RWPE2 (cell line): Measurements from ENCODE around the gene ENTR1.

Source experiments
- ATAC-seq: fragments of 200-7000 bp; cut with Tn5 transposase; 3 replicates; pipeline ENCODE4 v1.9.1; 2021; ENCODE audit warnings: low read depth
- DNase-seq: peaks from one replicate; pipeline ENCODE4 v3.0.0-alpha.2; 2020; ENCODE audit warnings: low spot score
- H3K27ac ChIP-seq: fragments of 450-650 bp; 2 replicates; pipeline ENCODE4 v1.5.1; 2017; ENCODE audit warnings: mild to moderate bottlenecking; ENCODE audit not compliant: poor library complexity, severe bottlenecking
- H3K27me3 ChIP-seq: fragments of 250-450 bp; sonication (Bioruptor Pico); 2 replicates; pipeline ENCODE4 v1.5.1; 2021; ENCODE audit warnings: mild to moderate bottlenecking, moderate library complexity; ENCODE audit not compliant: insufficient read depth, poor library complexity, severe bottlenecking
- H3K36me3 ChIP-seq: fragments of 250-450 bp; sonication (Bioruptor Pico); 2 replicates; pipeline ENCODE4 v1.5.1; 2020; ENCODE audit warnings: low read depth, mild to moderate bottlenecking, moderate library complexity
- H3K4me1 ChIP-seq: fragments of 250-450 bp; sonication (Bioruptor Pico); 2 replicates; pipeline ENCODE4 v1.5.1; 2021; ENCODE audit warnings: mild to moderate bottlenecking, moderate library complexity; ENCODE audit not compliant: insufficient read depth, poor library complexity, severe bottlenecking
- H3K4me3 ChIP-seq: fragments of 250-450 bp; sonication (Bioruptor Pico); 2 replicates; pipeline ENCODE4 v1.5.1; 2021; ENCODE audit warnings: mild to moderate bottlenecking, moderate library complexity; ENCODE audit not compliant: severe bottlenecking
- H3K9me3 ChIP-seq: fragments of 250-450 bp; sonication (Bioruptor Pico); 2 replicates; pipeline ENCODE4 v1.5.1; 2021; ENCODE audit warnings: mild to moderate bottlenecking, moderate library complexity; ENCODE audit not compliant: severe bottlenecking
- TF ChIP-seq, protein P1 (sequence below): fragments of 450-650 bp; IDR thresholded peaks from one replicate; pipeline ENCODE4 v1.5.1; 2017; ENCODE audit warnings: mild to moderate bottlenecking, moderate library complexity; ENCODE audit not compliant: poor library complexity, severe bottlenecking

ENTR1 gene, protein sequence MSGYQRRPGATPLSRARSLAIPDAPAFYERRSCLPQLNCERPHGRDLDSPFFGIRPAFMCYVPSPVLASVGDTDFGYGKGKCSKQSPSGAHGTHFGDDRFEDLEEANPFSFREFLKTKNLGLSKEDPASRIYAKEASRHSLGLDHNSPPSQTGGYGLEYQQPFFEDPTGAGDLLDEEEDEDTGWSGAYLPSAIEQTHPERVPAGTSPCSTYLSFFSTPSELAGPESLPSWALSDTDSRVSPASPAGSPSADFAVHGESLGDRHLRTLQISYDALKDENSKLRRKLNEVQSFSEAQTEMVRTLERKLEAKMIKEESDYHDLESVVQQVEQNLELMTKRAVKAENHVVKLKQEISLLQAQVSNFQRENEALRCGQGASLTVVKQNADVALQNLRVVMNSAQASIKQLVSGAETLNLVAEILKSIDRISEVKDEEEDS

DNA sequence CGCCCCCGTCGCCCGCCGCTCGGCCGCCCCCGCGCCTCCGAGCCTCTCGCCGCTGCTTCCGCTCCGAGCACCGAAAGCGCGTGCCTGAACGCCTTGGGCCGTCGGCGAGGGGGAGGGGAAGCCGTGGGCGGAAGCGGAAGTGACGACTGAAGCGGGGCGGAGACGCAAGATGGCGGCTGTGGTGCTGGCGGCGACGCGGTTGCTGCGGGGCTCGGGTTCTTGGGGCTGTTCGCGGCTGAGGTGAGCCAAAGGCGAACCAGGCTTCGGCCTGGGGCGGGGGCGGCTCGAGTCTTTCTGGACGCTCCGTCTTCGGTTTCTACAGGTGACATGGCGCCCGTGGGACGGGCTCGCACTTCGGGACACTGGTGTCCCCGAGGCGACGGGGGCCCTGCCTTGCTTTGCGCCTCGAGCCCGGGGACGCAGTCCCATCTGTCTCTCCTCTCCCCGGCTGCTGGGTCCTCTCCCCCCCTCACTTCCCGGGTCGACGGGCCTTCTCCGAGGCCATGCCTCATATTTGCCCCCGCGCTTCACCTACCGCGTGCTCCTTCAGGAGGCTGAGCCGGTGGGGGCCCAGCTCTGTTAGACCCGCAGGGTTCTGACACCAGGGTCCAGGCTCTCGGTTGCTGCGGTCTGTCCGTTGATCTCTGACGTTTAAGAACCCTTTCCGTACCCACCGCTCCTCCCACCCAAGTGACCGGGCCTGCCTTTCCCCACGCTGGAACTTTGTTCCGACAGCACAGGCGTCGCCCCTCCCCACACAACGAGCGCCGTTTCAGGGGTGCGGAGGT, at the start of gene ENTR1, which contains the start of gene PMPCA:
ENTR1 (minus strand) TSS at position 115 of the 788 bp plus-strand sequence. CDS start 217 bp downstream, outside the sequence.
PMPCA (plus strand) TSS at position 159 of the 788 bp plus-strand sequence; CDS start at position 170, 11 bp downstream.
- peak within 1 kb of the TSS; percentile 76 for H3K4me3 ChIP-seq
- no peaks in the 10 kb centered on the region for H3K27me3 ChIP-seq
- H3K4me1 ChIP-seq = peaks cover 8% of the 10 kb centered on the region
- no peaks in the 10 kb centered on the region for H3K9me3 ChIP-seq
- peak within 1 kb of the TSS; percentile 66 for H3K27ac ChIP-seq
- H3K36me3 ChIP-seq = peaks cover 72% of the 10 kb centered on the region
- peak; percentile 71 for ATAC-seq
- peak; percentile 89 for DNase-seq
- TF ChIP-seq, protein P1, sequence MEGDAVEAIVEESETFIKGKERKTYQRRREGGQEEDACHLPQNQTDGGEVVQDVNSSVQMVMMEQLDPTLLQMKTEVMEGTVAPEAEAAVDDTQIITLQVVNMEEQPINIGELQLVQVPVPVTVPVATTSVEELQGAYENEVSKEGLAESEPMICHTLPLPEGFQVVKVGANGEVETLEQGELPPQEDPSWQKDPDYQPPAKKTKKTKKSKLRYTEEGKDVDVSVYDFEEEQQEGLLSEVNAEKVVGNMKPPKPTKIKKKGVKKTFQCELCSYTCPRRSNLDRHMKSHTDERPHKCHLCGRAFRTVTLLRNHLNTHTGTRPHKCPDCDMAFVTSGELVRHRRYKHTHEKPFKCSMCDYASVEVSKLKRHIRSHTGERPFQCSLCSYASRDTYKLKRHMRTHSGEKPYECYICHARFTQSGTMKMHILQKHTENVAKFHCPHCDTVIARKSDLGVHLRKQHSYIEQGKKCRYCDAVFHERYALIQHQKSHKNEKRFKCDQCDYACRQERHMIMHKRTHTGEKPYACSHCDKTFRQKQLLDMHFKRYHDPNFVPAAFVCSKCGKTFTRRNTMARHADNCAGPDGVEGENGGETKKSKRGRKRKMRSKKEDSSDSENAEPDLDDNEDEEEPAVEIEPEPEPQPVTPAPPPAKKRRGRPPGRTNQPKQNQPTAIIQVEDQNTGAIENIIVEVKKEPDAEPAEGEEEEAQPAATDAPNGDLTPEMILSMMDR = no peak

DNA sequence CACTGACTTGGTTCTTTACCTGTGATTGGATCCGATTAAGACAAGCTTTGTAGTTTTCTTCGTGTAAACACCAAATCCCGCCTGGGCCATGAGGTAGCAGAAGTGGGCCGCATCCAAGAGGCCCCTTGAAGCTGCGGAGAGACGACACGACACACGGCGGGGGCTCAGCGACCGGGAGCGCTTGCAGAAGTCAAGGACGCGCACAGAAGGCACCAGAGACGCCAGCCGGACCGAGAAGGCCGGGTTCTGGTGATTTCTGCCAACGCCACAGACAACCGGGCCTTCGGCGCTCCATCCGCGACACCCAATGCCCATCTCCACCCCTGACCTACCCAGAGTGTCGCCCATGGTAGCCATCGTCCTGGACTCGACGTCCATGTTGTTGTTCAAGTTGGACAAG, 49.0 kb upstream of the ENTR1 start:
- no peaks in the 10 kb centered on the region for H3K9me3 ChIP-seq
- no peaks in the 10 kb centered on the region for H3K4me1 ChIP-seq
- H3K4me3 ChIP-seq = no peak overlapping the region
- peaks cover 99% of the 10 kb centered on the region for H3K36me3 ChIP-seq
- H3K27ac ChIP-seq = no peak overlapping the region
- no peaks in the 10 kb centered on the region for H3K27me3 ChIP-seq
- TF ChIP-seq, protein P1 = no peak
- DNase-seq (no peak), ATAC-seq (no peak)

DNA sequence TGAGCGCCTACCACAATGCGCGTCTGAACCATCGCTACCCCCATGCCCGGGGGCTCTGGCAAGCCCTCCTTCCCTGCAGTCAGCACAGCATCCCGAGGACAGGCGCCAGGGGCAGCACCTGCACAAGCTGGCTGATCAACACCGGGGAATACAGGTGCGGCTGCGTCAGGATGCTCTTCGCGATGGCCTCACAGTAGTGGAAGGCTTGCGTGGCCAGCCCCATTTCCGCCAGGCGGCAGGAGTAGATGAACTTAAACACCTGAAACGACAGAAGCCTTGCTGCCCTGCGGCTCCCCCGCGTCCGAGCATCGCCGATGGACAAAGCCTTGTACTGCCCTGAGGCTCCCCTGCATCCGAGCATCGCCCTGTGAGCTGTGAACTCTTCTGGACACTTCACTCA, 46.9 kb upstream of the ENTR1 start:
- Histone ChIP-seq H3K9me3 (no peaks in the 10 kb centered on the region), H3K4me3 (no peak overlapping the region), H3K36me3 (peaks cover 93% of the 10 kb centered on the region), H3K27ac (no peak overlapping the region), H3K4me1 (no peaks in the 10 kb centered on the region), H3K27me3 (no peaks in the 10 kb centered on the region)
- no peak for ATAC-seq
- DNase-seq = no peak
- TF ChIP-seq, protein P1 = no peak

DNA sequence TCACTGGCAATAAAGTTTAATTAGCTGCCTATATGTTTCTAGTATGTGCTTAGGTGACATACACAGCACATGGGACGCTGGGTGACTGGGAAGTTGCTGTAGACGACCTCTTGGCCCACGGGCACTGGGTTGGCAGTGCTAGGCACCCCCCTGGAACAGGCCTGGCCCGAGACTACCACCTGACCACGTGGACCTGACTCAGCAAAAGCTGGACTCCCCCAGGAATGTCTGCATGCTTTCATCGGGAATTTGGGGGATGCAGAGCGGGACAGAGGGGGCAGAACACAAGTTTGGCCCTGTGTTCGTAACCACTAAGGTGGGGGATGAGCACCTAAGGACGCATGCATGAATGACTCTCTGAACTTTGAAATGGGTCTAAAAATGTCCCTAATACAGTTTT, 45.8 kb upstream of the ENTR1 start:
- Histone ChIP-seq H3K27ac (no peak overlapping the region), H3K4me3 (no peak overlapping the region), H3K9me3 (no peaks in the 10 kb centered on the region), H3K27me3 (no peaks in the 10 kb centered on the region), H3K36me3 (peaks cover 92% of the 10 kb centered on the region), H3K4me1 (no peaks in the 10 kb centered on the region)
- no peak for DNase-seq
- TF ChIP-seq, protein P1 = no peak
- no peak for ATAC-seq
